H9 (cell line): ENCODE measurements around the gene COL4A2. TPM values are rescaled to one million over a fixed set of nuclear protein-coding genes. Genes with fewer than 3 reads are reported as not detected.
A peak's percentile ranks its signal among the peaks of the same experiment; 100 is the strongest.

ENCODE experiments used
- DNase-seq: peaks from one replicate; pipeline ENCODE4 v3.0.0-alpha.2; 2017
- H2AFZ ChIP-seq: one replicate; pipeline ENCODE4 v1.6.1; 2013; ENCODE audit warnings: mild to moderate bottlenecking, low read length, control low read depth, moderate library complexity
- H2AK5ac ChIP-seq: 2 replicates; pipeline ENCODE4 v1.6.1; 2013; ENCODE audit warnings: low read length, control low read depth, mixed read lengths; ENCODE audit not compliant: insufficient read length
- H2BK120ac ChIP-seq: one replicate; pipeline ENCODE4 v1.6.1; 2013; ENCODE audit warnings: low read depth, mild to moderate bottlenecking, low read length, control low read depth, inconsistent platforms; ENCODE audit not compliant: poor library complexity, severe bottlenecking
- H2BK12ac ChIP-seq: 2 replicates; pipeline ENCODE4 v1.6.1; 2013; ENCODE audit warnings: low read length, control low read depth, mixed read lengths, low read depth; ENCODE audit not compliant: insufficient read length
- H2BK15ac ChIP-seq: 2 replicates; pipeline ENCODE4 v1.6.1; 2013; ENCODE audit warnings: low read depth, low read length, control low read depth
- H2BK20ac ChIP-seq: one replicate; pipeline ENCODE4 v1.6.1; 2013; ENCODE audit warnings: low read depth, mild to moderate bottlenecking, low read length, control low read depth, inconsistent platforms; ENCODE audit not compliant: poor library complexity, severe bottlenecking
- H2BK5ac ChIP-seq: 2 replicates; pipeline ENCODE4 v1.6.1; 2013; ENCODE audit warnings: low read length, control low read depth, mixed read lengths; ENCODE audit not compliant: insufficient read length
- H3K14ac ChIP-seq: 2 replicates; pipeline ENCODE4 v1.6.1; 2013; ENCODE audit warnings: low read length, control low read depth; ENCODE audit not compliant: insufficient read depth
- H3K18ac ChIP-seq: 2 replicates; pipeline ENCODE4 v1.6.1; 2013; ENCODE audit warnings: low read depth, mild to moderate bottlenecking, mixed read lengths, low read length, control low read depth; ENCODE audit not compliant: insufficient read length
- H3K23ac ChIP-seq: 2 replicates; pipeline ENCODE4 v1.6.1; 2013; ENCODE audit warnings: low read length, control low read depth, mixed read lengths, low read depth; ENCODE audit not compliant: insufficient read length
- H3K23me2 ChIP-seq: 2 replicates; pipeline ENCODE4 v1.6.1; 2013; ENCODE audit warnings: low read depth, mild to moderate bottlenecking, mixed read lengths, low read length, control low read depth; ENCODE audit not compliant: insufficient read length, poor library complexity, severe bottlenecking
- H3K27ac ChIP-seq: 2 replicates; pipeline ENCODE4 v1.5.1; 2013; ENCODE audit warnings: low read length, control low read depth, mixed read lengths, low read depth; ENCODE audit not compliant: insufficient read length
- H3K27me3 ChIP-seq: 2 replicates; pipeline ENCODE4 v1.6.1; 2013; ENCODE audit warnings: low read length, control low read depth, inconsistent platforms; ENCODE audit not compliant: insufficient read depth
- H3K4ac ChIP-seq: 2 replicates; pipeline ENCODE4 v1.6.1; 2013; ENCODE audit warnings: low read depth, mild to moderate bottlenecking, control low read depth, inconsistent platforms, low read length, moderate library complexity
- H3K4me1 ChIP-seq: 2 replicates; pipeline ENCODE4 v1.6.1; 2013; ENCODE audit warnings: low read length, control low read depth, inconsistent platforms; ENCODE audit not compliant: insufficient read depth
- H3K4me2 ChIP-seq: 2 replicates; pipeline ENCODE4 v1.6.1; 2013; ENCODE audit warnings: low read length, control low read depth, mixed read lengths; ENCODE audit not compliant: insufficient read length, insufficient read depth
- H3K56ac ChIP-seq: 2 replicates; pipeline ENCODE4 v1.6.1; 2013; ENCODE audit warnings: low read depth, mild to moderate bottlenecking, mixed read lengths, low read length, control low read depth; ENCODE audit not compliant: insufficient read length
- H3K79me1 ChIP-seq: 2 replicates; pipeline ENCODE4 v1.6.1; 2013; ENCODE audit warnings: low read depth, mild to moderate bottlenecking, moderate library complexity, low read length, control low read depth, inconsistent platforms; ENCODE audit not compliant: insufficient read depth, poor library complexity, severe bottlenecking
- H3K79me2 ChIP-seq: 2 replicates; pipeline ENCODE4 v1.6.1; 2013; ENCODE audit warnings: low read length, control low read depth, inconsistent platforms; ENCODE audit not compliant: insufficient read depth
- H3K9ac ChIP-seq: 2 replicates; pipeline ENCODE4 v1.6.1; 2013; ENCODE audit warnings: low read length, control low read depth, mixed read lengths; ENCODE audit not compliant: insufficient read length; ENCODE audit errors: extremely low read depth
- H3K9me3 ChIP-seq: one replicate; pipeline ENCODE4 v1.6.1; 2013; ENCODE audit warnings: low read depth, low read length, inconsistent platforms; ENCODE audit not compliant: control insufficient read depth
- H3T11ph ChIP-seq: one replicate; pipeline ENCODE4 v1.6.1; 2013; ENCODE audit warnings: mild to moderate bottlenecking, low read length, control low read depth, inconsistent platforms
- H4K20me1 ChIP-seq: one replicate; pipeline ENCODE4 v1.6.1; 2013; ENCODE audit not compliant: control insufficient read depth, insufficient read length, insufficient read depth
- H4K5ac ChIP-seq: 2 replicates; pipeline ENCODE4 v1.6.1; 2013; ENCODE audit warnings: low read depth, mild to moderate bottlenecking, mixed read lengths, low read length, control low read depth; ENCODE audit not compliant: insufficient read length
- H4K8ac ChIP-seq: replicated peaks from 2 replicates; pipeline ENCODE4 v1.6.1; 2013; ENCODE audit warnings: low read length, control low read depth, mixed read lengths, low read depth; ENCODE audit not compliant: insufficient read length
- H4K91ac ChIP-seq: 2 replicates; pipeline ENCODE4 v1.6.1; 2013; ENCODE audit warnings: low read depth, mild to moderate bottlenecking, moderate library complexity, mixed read lengths, low read length, control low read depth; ENCODE audit not compliant: insufficient read length
- H3K27ac Mint-ChIP-seq, 3 experiments: 2 replicates in 2 of 3; 3 replicates in 1 of 3; pipeline ENCODE4 v1.8.0; 2020 to 2021; ENCODE audit warnings: mixed read lengths in 3 of 3, mild to moderate bottlenecking in 1 of 3, moderate library complexity in 1 of 3
- H3K27me3 Mint-ChIP-seq: 2 replicates; pipeline ENCODE4 v1.8.0; 2021; ENCODE audit warnings: low read depth, mild to moderate bottlenecking, moderate library complexity, mixed read lengths
- H3K36me3 Mint-ChIP-seq, 3 experiments: 2 replicates in 2 of 3; 3 replicates in 1 of 3; pipeline ENCODE4 v1.8.0; 2020 to 2021; ENCODE audit warnings: low read depth in 3 of 3, mixed read lengths in 3 of 3; ENCODE audit not compliant: insufficient read depth in 1 of 3
- H3K4me1 Mint-ChIP-seq, 2 experiments: 2 replicates each; pipeline ENCODE4 v1.8.0; 2020; ENCODE audit warnings: mixed read lengths in 2 of 2
- H3K4me3 Mint-ChIP-seq, 2 experiments: 2 replicates in 1 of 2; 3 replicates in 1 of 2; pipeline ENCODE4 v1.8.0; 2020 to 2021; ENCODE audit warnings: mild to moderate bottlenecking in 2 of 2, mixed read lengths in 2 of 2, moderate library complexity in 1 of 2
- H3K9me3 Mint-ChIP-seq, 2 experiments: 2 replicates in 1 of 2; 3 replicates in 1 of 2; pipeline ENCODE4 v1.8.0; 2020; ENCODE audit warnings: mild to moderate bottlenecking in 2 of 2, mixed read lengths in 2 of 2, moderate library complexity in 1 of 2
- CTCF ChIP-seq: fragments of 200-600 bp; sonication (generic); conservative IDR thresholded peaks from 3 replicates; pipeline ENCODE4 v1.8.0; 2021; ENCODE audit warnings: antibody characterized with exemption, mild to moderate bottlenecking
- WGBS: extraction: QIAGEN DNeasy Blood & Tissue Kit; methylation state at CpG from one replicate; pipeline ENCODE4 v1.1.7; 2013; ENCODE audit warnings: missing lambda C conversion rate, low lambda C conversion rate, mixed read lengths; ENCODE audit not compliant: insufficient read length; ENCODE audit errors: extremely low coverage; 5-methylcytosine and 5-hydroxymethylcytosine counted together
- total RNA-seq: library from RNA; stranded (reverse); gene quantifications from 2 replicates; pipeline ENCODE4 v1.2.1, GENCODE V29; 2021

Gene COL4A2
- total RNA-seq, 1 experiment from 2014 or later = 76.5 TPM

- Histone ChIP-seq H3K27ac (no peak overlapping the region), H3K9me3 (no peaks in the 10 kb centered on the region), H3K4me2 (no peak overlapping the region), H4K8ac (no peak overlapping the region), H3K4ac (no peak overlapping the region), H4K5ac (no peak overlapping the region), H4K20me1 (no peaks in the 10 kb centered on the region), H3K23me2 (no peaks in the 10 kb centered on the region), H2BK15ac (no peak overlapping the region), H2BK20ac (no peak overlapping the region), H3T11ph (no peak overlapping the region), H3K9ac (no peak overlapping the region), H4K91ac (no peak overlapping the region), H2BK12ac (no peak overlapping the region), H3K14ac (no peak overlapping the region), H3K18ac (no peak overlapping the region), H3K79me1 (no peaks in the 10 kb centered on the region), H2AFZ (no peak overlapping the region), H2BK5ac (no peak overlapping the region), H3K79me2 (no peaks in the 10 kb centered on the region), H3K23ac (no peak overlapping the region), H2BK120ac (no peak overlapping the region), H2AK5ac (no peak overlapping the region), H3K27me3 (no peaks in the 10 kb centered on the region), H3K4me1 (no peaks in the 10 kb centered on the region), H3K56ac (no peak overlapping the region)
- no peak for DNase-seq
- no peaks in the 10 kb centered on the region for H3K27me3 Mint-ChIP-seq
- peaks cover 29 to 48% (median 39%) of the 10 kb centered on the region in 3 experiments for H3K36me3 Mint-ChIP-seq
- no peak for TF ChIP-seq CTCF
- no peaks in the 10 kb centered on the region for H3K9me3 Mint-ChIP-seq
- no CpG with 5 or more reads among the region's 9 CpGs for WGBS
- H3K27ac Mint-ChIP-seq = peak overlapping the region in 2 of 3 experiments; percentile 22 to 76; a peak in 2 of 7 replicates
- H3K4me3 Mint-ChIP-seq = no peak overlapping the region
- H3K4me1 Mint-ChIP-seq = peaks cover 7 to 14% of the 10 kb centered on the region in 2 experiments
Measured at GRCh38 chr13:110475117-110475516, 168.0 kb downstream of the COL4A2 start.
